Esophagus muscularis mucosa (tissue), 4 donors: Measurements from ENCODE around the gene FSD2. TPM values are rescaled to one million over a fixed set of nuclear protein-coding genes. Genes with fewer than 3 reads are reported as not detected.

Source experiments
- DNase-seq: peaks from one replicate; pipeline ENCODE4 v3.0.0-alpha.2; 2017; ENCODE audit errors: extremely low spot score
- H3K27ac ChIP-seq, 4 donors: fragments of 200-600 bp; sonication (generic); replicated peaks in 1 of 4; 1 replicate in 3 of 4; 2 replicates in 1 of 4; pipeline ENCODE4 v1.5.1; 2016 to 2019; ENCODE audit warnings: mild to moderate bottlenecking in 1 of 4
- H3K27me3 ChIP-seq, 4 donors: fragments of 200-600 bp; sonication (generic); one replicate each; pipeline versions ENCODE4 v1.5.1 to v1.6.0; 2016 to 2019
- H3K36me3 ChIP-seq, 4 donors: fragments of 200-600 bp; sonication (generic); one replicate each; pipeline ENCODE4 v1.5.1; 2016 to 2019
- H3K4me1 ChIP-seq, 4 donors: fragments of 200-600 bp; sonication (generic); one replicate each; pipeline ENCODE4 v1.5.1; 2016 to 2019
- H3K4me3 ChIP-seq, 4 donors: fragments of 200-600 bp; sonication (generic); 1 replicate in 2 of 4; 2 replicates in 2 of 4; pipeline ENCODE4 v1.5.1; 2016 to 2019; ENCODE audit warnings: mild to moderate bottlenecking in 4 of 4, moderate library complexity in 1 of 4
- H3K9me3 ChIP-seq, 4 donors: fragments of 200-600 bp; sonication (generic); 1 replicate in 3 of 4; 2 replicates in 1 of 4; pipeline ENCODE4 v1.5.1; 2016 to 2019
- CTCF ChIP-seq, 3 experiments: fragments of 200-600 bp in 2 of 3; fragments of 450-650 bp in 1 of 3; sonication (generic) in 2 of 3; IDR thresholded peaks; one replicate each; pipeline ENCODE4 v1.5.1; 2017 to 2019; ENCODE audit warnings: antibody characterized with exemption in 3 of 3, mild to moderate bottlenecking in 2 of 3, moderate library complexity in 1 of 3
- EP300 ChIP-seq: sonication (generic); formaldehyde crosslinking; IDR thresholded peaks from one replicate; pipeline ENCODE4 v1.6.1; 2017; ENCODE audit warnings: antibody characterized with exemption
- POLR2A ChIP-seq: fragments of 450-650 bp; IDR thresholded peaks from one replicate; pipeline ENCODE4 v1.6.1; 2017; ENCODE audit warnings: antibody characterized with exemption, moderate library complexity, mild to moderate bottlenecking, low read depth
- POLR2AphosphoS5 ChIP-seq, 2 donors: sonication (generic); formaldehyde crosslinking; IDR thresholded peaks; one replicate each; pipeline ENCODE4 v1.6.1; 2017; ENCODE audit warnings: antibody characterized with exemption in 2 of 2
- whole genome bisulfite sequencing: methylation state at CpG from one replicate; pipeline ENCODE4 v1.1.5; 2018; 5-methylcytosine and 5-hydroxymethylcytosine counted together
- intact Hi-C: fragments of 100-400 bp; cut with DNase I; formaldehyde crosslinking; loops from one replicate; pipeline ENCODE4 v1.15.1; 2023
- total RNA-seq, 4 donors: library from RNA; depleted of rRNA; stranded (reverse); fragments of >200 nt; gene quantifications; one replicate each; pipeline versions ENCODE4 v1.1.0 to v1.2.1, GENCODE V29; 2016

The FSD2 gene
- total RNA-seq, 4 donors from 2014 or later, result not detected

DNA sequence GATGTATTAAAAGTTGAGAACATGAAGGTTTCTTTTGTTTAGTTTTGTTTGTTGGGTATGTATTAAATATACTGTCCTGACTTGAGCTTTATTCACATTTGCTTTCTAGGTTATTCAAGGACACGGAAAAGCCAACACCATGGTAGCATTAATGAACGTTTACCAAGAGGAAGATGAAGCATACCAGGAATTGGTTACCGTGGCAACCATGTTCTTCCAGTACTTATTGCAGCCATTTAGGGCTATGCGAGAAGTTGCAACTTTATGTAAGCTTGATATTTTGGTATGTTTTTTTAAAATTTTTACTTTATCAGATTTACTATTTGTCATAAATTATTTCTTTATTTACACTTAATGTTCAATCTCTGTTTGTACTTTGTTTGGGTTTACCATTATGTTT is 7.1 kb upstream of the FSD2 start:
- no peak overlapping the region for H3K27ac ChIP-seq
- no peak for DNase-seq
- no peaks in the 10 kb centered on the region for H3K9me3 ChIP-seq
- TF ChIP-seq POLR2A, result no peak
- no peak for TF ChIP-seq CTCF (IDR thresholded peaks at IDR 0.05)
- TF ChIP-seq EP300, result no peak
- no peak for TF ChIP-seq POLR2AphosphoS5 (IDR thresholded peaks at IDR 0.05)
- intact Hi-C loops, result no loop called here
- 80% methylated on average over 4 of the region's 4 CpGs for WGBS
- H3K36me3 ChIP-seq, result peaks cover 9 to 50% (median 39%) of the 10 kb centered on the region in 4 donors
- no peaks in the 10 kb centered on the region for H3K27me3 ChIP-seq
- peaks cover 19 to 36% (median 31%) of the 10 kb centered on the region in 4 donors for H3K4me1 ChIP-seq
- H3K4me3 ChIP-seq, result no peak overlapping the region

GRCh38 chr15:82810890-82811426 is 5.1 kb upstream of the FSD2 start:
- Histone ChIP-seq H3K27me3 (no peaks in the 10 kb centered on the region), H3K4me1 (peaks cover 19 to 36% (median 31%) of the 10 kb centered on the region in 4 donors), H3K9me3 (no peaks in the 10 kb centered on the region), H3K27ac (peak overlapping the region; percentile 99 to 100 (median 100)), H3K4me3 (peak overlapping the region; percentile 84 to 98 (median 94)), H3K36me3 (peaks cover 9 to 30% (median 24%) of the 10 kb centered on the region in 4 donors)
- DNase-seq, result no peak
- WGBS, result 2% methylated on average over 6 of the region's 6 CpGs
- intact Hi-C loops, result no loop called here
- TF ChIP-seq CTCF (IDR thresholded peaks at IDR 0.05) (no peak), EP300 (no peak), POLR2A (no peak), POLR2AphosphoS5 (IDR thresholded peaks at IDR 0.05) (no peak)

- intact Hi-C loops, result no loop called here
- TF ChIP-seq CTCF (IDR thresholded peaks at IDR 0.05) (no peak), POLR2AphosphoS5 (IDR thresholded peaks at IDR 0.05) (peak in 1 of 2 donors; percentile 19)
- peaks cover 9 to 23% (median 19%) of the 10 kb centered on the region in 4 donors for H3K36me3 ChIP-seq
- H3K9me3 ChIP-seq, result no peaks in the 10 kb centered on the region
- no peak for DNase-seq
- peak overlapping the region; percentile 99 to 100 (median 100) for H3K27ac ChIP-seq
- no peaks in the 10 kb centered on the region for H3K27me3 ChIP-seq
- WGBS, result under 1% methylated on average over 15 of the region's 81 CpGs
- H3K4me3 ChIP-seq, result peak overlapping the region; percentile 84 to 98 (median 94)
- H3K4me1 ChIP-seq, result peaks cover 19 to 36% (median 31%) of the 10 kb centered on the region in 4 donors
These were observed 4.4 kb upstream of the FSD2 start for GRCh38 chr15:82810061-82810889.

GRCh38 chr15:82809308-82810060 is 3.6 kb upstream of the FSD2 start, which contains the start of gene WHAMM:
WHAMM (plus strand) TSS chr15:82809628; CDS start chr15:82809727, 99 bp downstream.
- Histone ChIP-seq H3K9me3 (no peaks in the 10 kb centered on the region), H3K4me1 (peaks cover 19 to 36% (median 31%) of the 10 kb centered on the region in 4 donors), H3K27ac (peak within 1 kb of the TSS; percentile 99 to 100 (median 100)), H3K27me3 (no peaks in the 10 kb centered on the region), H3K4me3 (peak within 1 kb of the TSS; percentile 84 to 98 (median 94)), H3K36me3 (peaks cover 8 to 16% (median 12%) of the 10 kb centered on the region in 4 donors)
- intact Hi-C loops, result loop anchor here (2.0 kb wide), 1 partner anchor 59 kb away; no protein-coding TSS in a partner anchor
- WGBS, result 0% methylated on average over 10 of the region's 67 CpGs
- TF ChIP-seq POLR2A, result peak; percentile 95
- peak; percentile 98 to 99 for TF ChIP-seq POLR2AphosphoS5 (IDR thresholded peaks at IDR 0.05)
- no peak for TF ChIP-seq CTCF (IDR thresholded peaks at IDR 0.05)
- DNase-seq, result peak; percentile 100
